Right lobe of liver (tissue), 4 donors: ENCODE data around the gene DHODH.

Experiments
- POLR2A ChIP-seq: fragments of 450-650 bp; IDR thresholded peaks from one replicate; pipeline ENCODE4 v1.6.1; 2017; ENCODE audit warnings: antibody characterized with exemption, mild to moderate bottlenecking
- TF ChIP-seq, protein P1 (sequence below), 4 donors: fragments of 200-600 bp in 3 of 4; fragments of 450-650 bp in 1 of 4; IDR thresholded peaks; one replicate each; pipeline versions ENCODE4 v1.5.1 to v1.8.0; 2016 to 2022; ENCODE audit warnings: antibody characterized with exemption in 4 of 4, mild to moderate bottlenecking in 2 of 4
- donor health status: DM: no; HTN: no; CAD: no.
- donor health status: DM: no; HTN: no; CAD: no.
- donor health status: DM: no; HTN: yes; CAD: no.

DNA sequence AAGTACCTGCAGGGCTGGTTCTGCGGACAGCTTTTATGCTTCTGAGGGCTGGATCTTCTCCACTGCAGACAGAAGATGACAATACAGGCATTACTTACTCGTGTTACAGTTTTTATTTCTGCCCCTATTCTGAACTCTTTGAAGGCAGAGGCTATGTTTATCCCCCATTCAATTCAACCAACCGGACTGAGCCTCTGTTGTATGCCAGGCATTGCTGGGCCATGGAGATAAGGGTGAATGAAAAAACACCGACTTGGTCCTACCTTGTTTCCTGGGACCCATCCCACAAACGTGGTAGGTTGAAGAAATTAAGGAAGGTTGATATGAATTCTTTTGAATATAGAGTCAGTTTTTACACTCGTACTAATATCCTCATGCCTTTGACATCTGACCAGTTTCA, 35.8 kb downstream of the DHODH start:
- TF ChIP-seq, protein P1, sequence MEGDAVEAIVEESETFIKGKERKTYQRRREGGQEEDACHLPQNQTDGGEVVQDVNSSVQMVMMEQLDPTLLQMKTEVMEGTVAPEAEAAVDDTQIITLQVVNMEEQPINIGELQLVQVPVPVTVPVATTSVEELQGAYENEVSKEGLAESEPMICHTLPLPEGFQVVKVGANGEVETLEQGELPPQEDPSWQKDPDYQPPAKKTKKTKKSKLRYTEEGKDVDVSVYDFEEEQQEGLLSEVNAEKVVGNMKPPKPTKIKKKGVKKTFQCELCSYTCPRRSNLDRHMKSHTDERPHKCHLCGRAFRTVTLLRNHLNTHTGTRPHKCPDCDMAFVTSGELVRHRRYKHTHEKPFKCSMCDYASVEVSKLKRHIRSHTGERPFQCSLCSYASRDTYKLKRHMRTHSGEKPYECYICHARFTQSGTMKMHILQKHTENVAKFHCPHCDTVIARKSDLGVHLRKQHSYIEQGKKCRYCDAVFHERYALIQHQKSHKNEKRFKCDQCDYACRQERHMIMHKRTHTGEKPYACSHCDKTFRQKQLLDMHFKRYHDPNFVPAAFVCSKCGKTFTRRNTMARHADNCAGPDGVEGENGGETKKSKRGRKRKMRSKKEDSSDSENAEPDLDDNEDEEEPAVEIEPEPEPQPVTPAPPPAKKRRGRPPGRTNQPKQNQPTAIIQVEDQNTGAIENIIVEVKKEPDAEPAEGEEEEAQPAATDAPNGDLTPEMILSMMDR (IDR thresholded peaks at IDR 0.05), result no peak
- TF ChIP-seq POLR2A, result no peak
